T-helper 1 cell treated with Interleukin-12 subunit alpha and Interleukin-12 subunit beta and Interleukin-4 antibody, amounts not matched to agents 30 ng/mL and 1 ng/mL, for 36 hours (primary cell): ENCODE data around the gene GHRH. TPM values are rescaled to one million over a fixed set of nuclear protein-coding genes. Genes with fewer than 3 reads are reported as not detected.

Experiments used
- intact Hi-C: fragments of 100-400 bp; cut with micrococcal nuclease; formaldehyde crosslinking; loops from one replicate; pipeline ENCODE4 v1.15.1; 2024
- total RNA-seq: library from RNA; stranded (reverse); gene quantifications from 2 replicates; pipeline ENCODE4 v1.2.3, GENCODE V29; 2022

Gene GHRH
- total RNA-seq, 1 donor from 2014 or later = not detected

- intact Hi-C loops = no loop called here
Measured at GRCh38 chr20:37238935-37239451, 22.6 kb downstream of the GHRH start.

DNA sequence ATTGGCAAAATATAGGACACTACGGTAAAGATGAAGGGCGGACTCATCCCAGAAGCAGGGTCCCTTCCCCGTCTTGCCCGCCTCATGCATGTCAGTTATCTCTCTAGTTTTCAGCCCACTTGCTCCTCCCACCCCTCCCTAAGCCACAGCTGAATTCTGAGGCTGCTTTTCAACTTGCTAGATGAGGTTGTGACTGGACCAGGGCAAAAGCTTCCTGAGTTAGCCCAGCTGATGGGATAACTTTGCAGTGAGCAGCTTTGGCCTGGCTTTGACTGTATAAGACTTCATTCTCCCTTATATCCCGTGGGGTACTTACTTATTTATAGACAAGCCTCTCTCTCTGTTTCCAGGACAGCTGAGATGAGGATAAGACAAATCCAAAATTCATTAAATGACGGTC lies 23.2 kb downstream of the GHRH start:
- intact Hi-C loops = no loop called here

DNA sequence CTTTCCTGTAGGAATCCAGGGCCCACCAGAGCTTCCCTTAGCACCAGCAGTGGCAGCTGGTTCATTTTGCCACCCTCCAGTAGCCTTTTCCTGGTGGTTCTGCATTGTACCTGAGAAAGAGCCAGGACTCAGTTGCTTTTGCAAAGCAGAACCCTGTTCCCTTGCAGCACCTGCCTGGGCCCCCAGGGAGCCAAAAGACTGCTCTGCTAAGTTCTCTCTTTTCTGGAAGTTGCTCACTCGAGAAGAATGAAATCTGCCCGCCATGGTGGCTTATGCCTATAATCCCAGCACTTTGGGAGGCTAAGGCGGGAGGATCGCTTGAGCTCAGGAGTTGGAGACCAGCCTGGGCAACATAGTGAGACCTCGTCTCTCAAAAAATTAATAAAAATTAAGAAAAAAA lies 24.0 kb downstream of the GHRH start:
- intact Hi-C loops = no loop called here

- intact Hi-C loops = no loop called here
Measured at GRCh38 chr20:37236462-37236861, 25.2 kb downstream of the GHRH start.

GRCh38 chr20:37235065-37235464 lies 26.5 kb downstream of the GHRH start:
- intact Hi-C loops = no loop called here

DNA sequence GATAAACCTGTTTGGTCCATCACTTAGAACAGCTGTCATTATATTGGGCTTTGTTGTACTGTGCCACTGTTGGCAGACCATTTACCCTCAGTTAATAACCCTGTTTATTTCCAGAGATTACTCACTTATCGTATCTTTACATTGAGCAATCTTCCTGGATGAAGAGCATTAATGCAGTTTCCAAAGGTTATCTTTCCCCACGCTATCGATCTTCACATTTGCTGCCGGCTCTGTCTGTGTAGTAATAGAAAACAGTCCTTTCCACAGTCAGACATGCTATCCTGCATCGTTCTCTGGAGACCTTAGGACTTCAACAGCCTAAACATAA lies 27.4 kb downstream of the GHRH start:
- intact Hi-C loops = no loop called here

GRCh38 chr20:37233548-37234253 lies 27.9 kb downstream of the GHRH start:
- intact Hi-C loops = no loop called here

GRCh38 chr20:37231947-37232630 lies 29.5 kb downstream of the GHRH start:
- intact Hi-C loops = no loop called here

- intact Hi-C loops = no loop called here
Measured at GRCh38 chr20:37230200-37230599, 31.4 kb downstream of the GHRH start.

GRCh38 chr20:37229357-37229756 lies 32.3 kb downstream of the GHRH start:
- intact Hi-C loops = no loop called here

GRCh38 chr20:37228656-37229055 lies 33.0 kb downstream of the GHRH start:
- intact Hi-C loops = no loop called here

DNA sequence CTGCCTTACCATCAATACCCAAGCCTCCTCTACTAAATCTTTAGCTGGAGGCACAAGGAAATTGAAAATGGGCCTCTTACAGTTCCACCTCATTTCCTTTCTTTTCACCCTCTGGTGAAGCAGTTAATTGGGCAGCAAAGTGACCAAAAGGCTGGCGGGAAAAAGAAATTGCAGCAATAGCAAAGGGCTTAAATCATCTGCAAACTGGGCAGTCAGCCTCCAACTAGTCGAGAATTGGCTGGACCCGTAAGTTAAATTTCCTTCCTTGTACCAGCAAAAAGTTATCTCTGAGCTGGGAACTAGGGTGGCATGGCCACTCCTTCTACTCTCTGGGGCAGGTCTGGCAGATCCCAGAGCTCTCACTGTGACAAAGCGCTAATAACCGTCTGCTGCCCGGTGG lies 33.5 kb downstream of the GHRH start:
- intact Hi-C loops = no loop called here

DNA sequence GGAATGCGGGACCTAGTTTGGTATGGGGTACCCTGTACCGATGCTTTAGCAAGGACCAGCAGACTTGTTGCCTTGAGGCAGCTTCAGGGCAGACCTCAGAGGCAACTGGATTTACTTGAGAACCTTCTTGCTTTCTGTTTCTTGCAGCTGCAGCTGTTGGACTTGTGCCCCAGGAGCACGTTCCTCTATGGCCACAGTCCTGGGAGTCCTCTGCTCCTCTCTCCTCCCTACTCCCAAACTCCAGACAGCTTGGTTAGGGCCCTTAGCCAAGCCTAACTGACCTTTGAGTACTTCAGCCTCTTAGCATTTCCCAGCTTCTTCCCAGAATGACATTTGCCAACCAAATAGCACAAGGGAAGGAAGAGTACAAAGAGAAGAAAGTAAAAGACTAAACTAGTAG lies 34.7 kb downstream of the GHRH start:
- intact Hi-C loops = no loop called here

- intact Hi-C loops = no loop called here
Measured at GRCh38 chr20:37225146-37225545, 36.5 kb downstream of the GHRH start.

GRCh38 chr20:37223053-37223452 lies 38.6 kb downstream of the GHRH start:
- intact Hi-C loops = no loop called here

DNA sequence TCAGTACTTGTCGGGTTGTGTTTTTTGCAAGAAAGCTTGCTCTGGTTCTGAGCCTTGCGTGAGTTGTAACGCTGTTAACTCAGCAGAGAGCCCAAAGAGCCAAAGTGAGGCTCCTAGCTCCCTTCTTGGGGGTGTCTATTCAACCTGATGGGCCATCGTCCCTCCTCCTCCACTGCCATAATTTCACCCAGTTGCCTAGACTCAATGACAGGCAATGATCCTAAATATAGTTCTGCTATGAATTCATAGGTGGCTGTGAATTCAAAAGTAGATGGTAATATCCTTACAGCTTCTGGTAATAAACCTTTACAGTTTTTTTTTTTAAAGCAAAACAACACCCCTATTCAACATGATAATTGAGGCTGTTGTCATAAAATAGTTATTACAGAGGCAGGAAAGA lies 39.5 kb downstream of the GHRH start:
- intact Hi-C loops = no loop called here

DNA sequence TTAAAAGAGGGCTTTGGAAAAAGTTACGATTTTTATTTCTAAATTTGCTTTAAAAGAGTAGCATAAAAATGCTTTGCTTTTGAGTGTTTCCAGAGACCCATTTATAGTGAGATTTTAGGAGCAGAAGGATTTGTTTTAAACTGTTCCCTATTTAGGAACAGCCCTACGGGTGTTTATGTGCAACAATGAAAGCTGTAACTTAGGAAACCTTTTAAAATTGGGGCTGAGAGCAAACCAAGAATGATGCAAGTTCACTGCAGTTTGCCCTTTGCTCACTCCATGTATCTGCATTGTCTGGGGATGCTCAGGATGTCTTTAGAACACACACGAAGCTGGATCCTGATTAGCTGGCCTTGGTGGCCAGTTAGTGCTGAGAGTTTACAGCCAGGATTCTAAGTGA lies 40.9 kb downstream of the GHRH start:
- intact Hi-C loops = no loop called here

DNA sequence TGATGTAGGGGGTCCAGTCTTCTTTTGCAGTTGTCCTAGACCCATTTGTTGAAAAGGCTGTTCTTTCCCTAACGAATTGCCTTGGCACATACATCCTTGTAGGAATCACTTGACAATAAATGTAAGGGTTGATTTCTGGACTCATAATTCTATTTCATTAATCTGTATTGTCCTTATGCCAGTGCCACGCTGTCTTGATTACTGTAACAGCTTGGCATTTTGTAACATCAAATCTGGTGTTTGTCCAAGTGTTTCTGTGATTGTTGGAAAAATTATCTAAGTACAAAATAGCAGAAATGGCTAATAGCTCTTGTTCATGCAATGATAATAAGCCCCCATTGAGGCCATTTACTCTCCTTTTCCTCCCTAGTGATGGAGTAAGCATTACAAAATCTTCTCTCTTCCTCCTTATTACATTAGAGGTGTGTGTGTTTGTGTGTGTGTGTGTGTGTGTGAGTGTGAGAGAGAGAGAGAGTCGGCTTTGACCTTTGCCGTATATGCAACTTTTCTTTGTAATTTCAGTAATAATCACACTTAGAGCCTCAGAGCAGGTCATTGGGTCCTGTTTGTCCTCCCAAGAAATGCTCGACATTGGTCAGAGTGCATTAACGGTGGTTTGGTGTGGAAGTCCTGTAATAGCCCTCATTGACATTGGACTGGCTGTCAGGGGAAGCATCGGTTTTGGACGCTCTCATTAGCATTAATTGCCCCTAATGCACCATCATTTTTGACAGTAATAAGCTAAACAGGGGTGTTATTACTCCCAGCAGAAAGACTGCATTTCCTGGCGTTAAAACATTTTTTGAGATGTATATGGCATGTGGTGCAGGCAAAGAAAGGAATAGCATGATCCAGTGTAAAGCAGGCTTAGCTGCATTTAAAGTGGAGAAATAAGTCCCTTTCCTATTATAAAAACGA lies 41.6 kb downstream of the GHRH start:
- intact Hi-C loops = no loop called here

DNA sequence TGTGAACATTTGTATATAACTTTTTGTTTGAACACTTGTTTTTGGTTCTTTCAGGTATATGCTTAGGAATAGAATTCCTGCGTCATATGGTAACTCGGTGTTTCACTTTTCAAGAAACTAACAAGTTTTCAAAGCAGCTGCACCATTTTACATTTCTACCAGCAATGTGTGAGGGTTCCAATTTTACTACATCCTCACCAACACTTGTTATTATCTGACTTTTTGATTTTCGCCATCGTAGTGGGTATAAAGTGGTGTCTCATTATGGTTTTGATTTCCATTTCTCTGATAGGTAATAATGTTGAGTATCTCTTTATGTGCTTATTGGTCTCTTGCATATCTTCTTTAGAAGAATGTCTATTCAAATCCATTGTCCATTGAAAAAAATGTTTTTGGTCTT lies 42.6 kb downstream of the GHRH start:
- intact Hi-C loops = no loop called here

DNA sequence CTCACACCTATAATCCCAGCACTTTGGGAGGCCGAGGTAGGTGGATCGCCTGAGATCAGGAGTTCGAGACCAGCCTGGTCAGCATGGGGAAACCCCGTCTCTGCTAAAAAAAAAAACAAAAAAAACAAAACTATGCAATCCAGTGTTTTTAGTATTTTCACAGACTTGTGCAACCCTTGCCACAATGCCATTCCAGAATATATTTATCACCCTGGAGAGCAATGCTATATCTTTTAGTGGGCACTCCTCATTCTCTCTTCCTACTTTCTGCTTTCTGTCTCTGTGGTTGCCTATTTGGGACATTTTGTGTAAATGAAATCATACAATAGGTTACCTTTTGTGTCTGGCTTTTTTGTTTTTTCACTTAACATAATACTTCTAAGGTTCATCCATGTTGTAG lies 43.2 kb downstream of the GHRH start:
- intact Hi-C loops = no loop called here

- intact Hi-C loops = no loop called here
Measured at GRCh38 chr20:37209661-37210314, 51.8 kb downstream of the GHRH start.

DNA sequence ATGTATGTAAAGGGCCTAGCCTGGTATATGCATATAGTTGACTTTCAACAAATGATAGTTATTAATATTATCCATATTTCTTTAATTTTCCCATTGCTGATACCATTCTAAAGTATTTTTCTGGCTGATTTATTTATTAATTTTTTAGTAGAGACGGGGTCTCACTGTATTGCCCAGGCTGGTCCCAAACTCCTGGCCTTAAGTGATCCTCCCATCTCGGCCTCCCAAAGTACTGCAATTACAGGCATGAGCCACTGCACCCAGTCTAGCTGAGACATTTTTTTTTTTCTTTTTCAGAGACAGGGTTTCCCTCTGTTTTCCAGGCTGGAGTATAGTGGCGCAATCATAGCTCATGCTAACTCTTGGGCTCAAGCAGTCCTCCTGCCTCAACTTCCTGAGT lies 52.4 kb downstream of the GHRH start:
- intact Hi-C loops = no loop called here
